Neural progenitor cell (in vitro differentiated cells): ENCODE data around the gene COL11A1.

Experiments
- EZH2 ChIP-seq: fragments of 200-600 bp; sonication (generic); IDR thresholded peaks from 2 replicates; pipeline ENCODE4 v1.6.1; 2017; ENCODE audit warnings: antibody characterized with exemption, mild to moderate bottlenecking, moderate library complexity
- TF ChIP-seq, protein P1 (sequence below): fragments of 200-600 bp; sonication (generic); IDR thresholded peaks from 2 replicates; pipeline ENCODE4 v1.5.1; 2017; ENCODE audit warnings: antibody characterized with exemption, mild to moderate bottlenecking

DNA sequence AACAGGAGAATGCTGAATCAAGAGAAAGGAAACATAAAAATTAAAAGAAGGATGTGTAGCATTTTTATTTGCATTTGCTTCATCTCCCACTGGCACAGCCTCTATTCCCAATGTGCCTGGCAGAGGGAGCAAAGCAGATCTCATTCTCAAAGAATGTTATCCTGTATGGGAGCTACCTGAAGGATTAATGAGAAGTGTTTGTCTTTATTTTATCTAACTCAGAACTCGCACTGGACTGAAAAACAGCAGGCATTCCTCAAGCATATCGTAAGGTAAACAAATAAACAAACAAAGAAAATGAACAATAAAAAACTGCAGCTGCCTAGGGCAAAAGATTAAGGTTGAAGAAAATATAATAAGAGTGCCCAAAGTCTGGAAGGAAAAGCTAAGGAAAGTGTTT, 12.7 kb upstream of the COL11A1 start:
- TF ChIP-seq, protein P1, sequence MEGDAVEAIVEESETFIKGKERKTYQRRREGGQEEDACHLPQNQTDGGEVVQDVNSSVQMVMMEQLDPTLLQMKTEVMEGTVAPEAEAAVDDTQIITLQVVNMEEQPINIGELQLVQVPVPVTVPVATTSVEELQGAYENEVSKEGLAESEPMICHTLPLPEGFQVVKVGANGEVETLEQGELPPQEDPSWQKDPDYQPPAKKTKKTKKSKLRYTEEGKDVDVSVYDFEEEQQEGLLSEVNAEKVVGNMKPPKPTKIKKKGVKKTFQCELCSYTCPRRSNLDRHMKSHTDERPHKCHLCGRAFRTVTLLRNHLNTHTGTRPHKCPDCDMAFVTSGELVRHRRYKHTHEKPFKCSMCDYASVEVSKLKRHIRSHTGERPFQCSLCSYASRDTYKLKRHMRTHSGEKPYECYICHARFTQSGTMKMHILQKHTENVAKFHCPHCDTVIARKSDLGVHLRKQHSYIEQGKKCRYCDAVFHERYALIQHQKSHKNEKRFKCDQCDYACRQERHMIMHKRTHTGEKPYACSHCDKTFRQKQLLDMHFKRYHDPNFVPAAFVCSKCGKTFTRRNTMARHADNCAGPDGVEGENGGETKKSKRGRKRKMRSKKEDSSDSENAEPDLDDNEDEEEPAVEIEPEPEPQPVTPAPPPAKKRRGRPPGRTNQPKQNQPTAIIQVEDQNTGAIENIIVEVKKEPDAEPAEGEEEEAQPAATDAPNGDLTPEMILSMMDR, result no peak
- TF ChIP-seq EZH2, result no peak
